GM19240 (cell line): Measurements from ENCODE around the gene GJC1.
"Not testable (repeated sequence)": the region's sequence is repeated elsewhere in the genome, so short reads cannot be mapped to it uniquely, and the experiment has no call there.

ENCODE experiments used
- DNase-seq: peaks from one replicate; pipeline ENCODE4 v3.0.0; 2011; ENCODE audit warnings: low spot score; ENCODE audit not compliant: insufficient read length

Gene GJC1

GRCh38 chr17:44761932-44762810 is 67.9 kb downstream of the GJC1 start:
- DNase-seq, result no peak

DNA sequence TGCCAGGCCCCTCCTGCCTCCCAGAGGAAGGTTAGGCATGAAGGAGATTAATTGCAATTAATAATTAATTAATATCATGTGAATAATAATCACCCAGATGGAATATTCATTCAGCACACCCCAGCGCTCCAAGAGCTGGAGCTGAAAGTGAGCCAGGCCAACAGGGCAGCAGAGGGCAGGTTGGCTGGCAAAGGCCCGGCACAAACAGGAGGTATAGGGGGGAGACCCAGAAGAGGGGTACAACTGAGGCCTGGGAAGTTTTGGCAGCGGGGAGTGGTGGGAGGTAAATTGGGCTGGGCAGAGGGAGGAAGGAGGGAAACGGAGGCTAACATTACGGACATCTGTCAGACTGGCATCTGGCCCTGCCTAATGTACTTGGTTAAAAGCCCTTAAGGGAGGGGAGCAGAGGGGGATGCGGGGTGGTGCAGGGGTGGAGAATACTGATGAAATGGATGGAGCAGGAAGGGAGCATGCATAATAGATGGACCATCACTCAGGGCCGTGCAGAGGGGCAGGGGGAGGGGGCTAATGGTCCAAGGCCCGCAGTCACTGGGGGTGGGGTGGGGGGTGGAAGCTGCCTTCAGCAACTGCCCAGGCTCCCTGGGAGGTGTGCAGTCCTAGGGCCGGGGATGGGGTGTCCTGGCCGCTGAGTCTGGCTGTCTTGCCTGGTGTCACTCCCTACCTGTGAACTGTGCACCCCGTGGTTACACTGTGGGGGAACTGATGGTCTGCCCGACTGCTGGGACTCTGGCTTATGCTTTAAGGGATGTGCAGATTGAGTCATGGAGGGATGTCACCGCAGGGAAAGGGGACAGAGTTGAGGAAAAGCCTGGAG is 69.4 kb downstream of the GJC1 start:
- DNase-seq, result no peak

GRCh38 chr17:44759916-44760243 is 70.2 kb downstream of the GJC1 start:
- no peak for DNase-seq

DNA sequence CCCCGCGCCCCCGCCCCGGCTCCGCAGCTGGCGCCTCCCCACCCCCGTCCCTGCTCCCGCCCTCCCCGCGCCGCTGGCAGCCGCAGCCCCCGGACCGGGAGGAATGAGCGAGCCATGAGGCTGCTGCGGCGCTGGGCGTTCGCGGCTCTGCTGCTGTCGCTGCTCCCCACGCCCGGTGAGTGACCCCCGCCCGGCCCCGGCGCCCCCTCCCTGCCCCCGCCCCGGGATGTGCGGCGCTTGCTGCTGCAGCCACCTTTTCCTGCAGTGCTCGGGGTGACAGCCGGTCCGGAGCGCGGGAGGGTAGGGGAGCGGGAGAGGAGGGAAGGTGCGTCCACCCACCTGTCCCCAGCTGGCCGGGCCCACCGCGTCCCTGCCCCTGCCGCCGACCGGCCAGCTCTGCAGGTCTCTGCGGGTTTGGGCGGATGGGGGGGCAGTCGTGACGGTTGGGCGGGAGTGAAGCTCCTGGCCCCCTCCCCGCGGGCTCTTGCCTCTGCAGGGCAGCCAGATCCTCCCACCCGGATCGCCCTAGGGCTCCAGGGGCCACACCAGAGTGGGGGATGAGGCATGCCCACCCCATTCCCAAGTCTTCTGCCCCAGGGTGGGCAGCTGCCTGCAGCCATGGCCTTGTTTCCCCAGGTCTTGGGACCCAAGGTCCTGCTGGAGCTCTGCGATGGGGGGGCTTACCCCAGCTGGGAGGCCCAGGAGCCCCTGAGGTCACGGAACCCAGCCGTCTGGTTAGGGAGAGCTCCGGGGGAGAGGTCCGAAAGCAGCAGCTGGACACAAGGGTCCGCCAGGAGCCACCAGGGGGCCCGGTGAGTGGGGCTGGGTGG is 70.8 kb downstream of the GJC1 start:
- DNase-seq, result no peak

GRCh38 chr17:44758414-44759085 is 71.5 kb downstream of the GJC1 start, which contains the start of gene ADAM11:
ADAM11 (plus strand) TSS chr17:44758988; CDS start chr17:44759200, 212 bp downstream.
- DNase-seq, result no peak

- DNase-seq, result no peak
Observed at GRCh38 chr17:44757918-44758413, 72.1 kb downstream of the GJC1 start.

- no peak for DNase-seq
Observed at GRCh38 chr17:44757045-44757917, 72.8 kb downstream of the GJC1 start.

- DNase-seq, result not testable (repeated sequence)
Observed at GRCh38 chr17:44755180-44755579, 74.9 kb downstream of the GJC1 start.

DNA sequence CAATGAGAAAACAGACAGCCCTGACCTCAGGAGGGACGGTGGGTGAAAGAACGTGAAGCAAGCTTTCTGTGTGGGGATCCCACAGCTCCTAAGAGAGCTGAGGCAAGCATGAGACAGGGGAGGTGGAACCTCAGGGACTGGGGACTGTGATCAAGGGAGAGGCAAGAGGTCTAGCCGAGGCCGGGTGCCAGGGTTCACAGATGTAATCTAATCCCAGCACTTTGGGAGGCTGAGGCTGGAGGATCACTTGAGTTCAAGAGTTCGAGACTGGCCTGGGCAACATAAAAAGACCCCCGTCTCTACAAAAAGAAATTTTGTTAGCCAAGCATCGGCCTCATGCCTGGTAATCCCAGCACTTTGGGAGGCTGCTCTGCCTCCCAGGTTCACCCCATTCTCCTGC is 75.8 kb downstream of the GJC1 start:
- no peak for DNase-seq

- no peak for DNase-seq
Observed at GRCh38 chr17:44752953-44753861, 76.9 kb downstream of the GJC1 start.

GRCh38 chr17:44751806-44752205 is 78.3 kb downstream of the GJC1 start:
- DNase-seq, result no peak

DNA sequence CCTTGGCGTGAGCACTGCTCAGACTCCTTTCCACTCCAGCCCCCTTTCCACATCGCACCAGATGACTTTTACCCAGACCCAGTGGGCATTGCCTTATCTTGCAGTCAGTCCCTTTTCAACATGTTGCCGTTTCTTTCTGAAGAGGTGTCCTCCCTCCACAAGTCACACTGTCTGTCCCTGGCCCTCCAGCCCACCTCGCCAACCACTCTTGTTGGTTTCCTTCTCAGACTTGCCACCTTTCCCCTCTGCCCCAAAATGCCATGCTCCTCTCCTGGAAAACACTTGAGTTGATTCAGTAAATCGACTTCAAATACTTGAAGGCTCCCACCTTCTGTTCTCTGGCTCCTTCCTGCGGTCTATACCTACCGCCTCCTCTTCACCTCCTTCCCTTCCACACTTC is 78.8 kb downstream of the GJC1 start:
- no peak for DNase-seq

DNA sequence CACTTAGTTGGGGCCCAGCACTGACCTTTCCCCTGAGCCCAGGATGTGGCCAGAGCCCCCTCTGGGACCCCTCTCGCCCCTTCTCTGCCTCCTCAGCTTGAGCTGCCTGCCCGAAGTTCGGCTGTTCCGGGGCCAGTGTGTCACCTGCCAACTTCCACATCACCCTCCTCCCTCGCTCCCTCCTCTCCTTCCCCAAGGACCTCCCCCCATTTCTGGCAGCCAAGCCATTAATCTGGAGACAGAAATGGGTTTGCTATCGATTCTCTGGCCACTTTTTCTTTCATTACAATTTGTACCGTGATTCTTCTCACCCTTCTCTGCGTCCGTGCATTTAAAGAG is 80.1 kb downstream of the GJC1 start:
- no peak for DNase-seq

- DNase-seq, result no peak
Observed at GRCh38 chr17:44749076-44749979, 80.8 kb downstream of the GJC1 start.
